CD14-positive monocyte (primary cell): ENCODE results near the gene HNRNPAB. TPM values are rescaled to one million over a fixed set of nuclear protein-coding genes. Genes with fewer than 3 reads are reported as not detected.
"Not testable (repeated sequence)": the region's sequence is repeated elsewhere in the genome, so short reads cannot be mapped to it uniquely, and the experiment has no call there.

ENCODE experiments used
- DNase-seq, 3 donors: peaks; one replicate each; pipeline ENCODE4 v3.0.0-alpha.2; 2011 to 2022
- H2AFZ ChIP-seq: 2 replicates; pipeline ENCODE4 v1.6.0; 2012; ENCODE audit warnings: mild to moderate bottlenecking, low read depth, low read length, inconsistent platforms; ENCODE audit not compliant: insufficient read depth, poor library complexity, severe bottlenecking
- H3K27ac ChIP-seq, 2 donors: 1 replicate in 1 of 2; 2 replicates in 1 of 2; pipeline ENCODE4 v1.5.1; 2012 to 2013; ENCODE audit warnings: low read length in 2 of 2, control low read depth in 1 of 2, inconsistent platforms in 1 of 2, low read depth in 1 of 2, mild to moderate bottlenecking in 1 of 2
- H3K27me3 ChIP-seq, 2 donors: one replicate each; pipeline versions ENCODE4 v1.6.0 to v1.6.1; 2011 to 2013; ENCODE audit warnings: low read length in 2 of 2; ENCODE audit not compliant: control insufficient read depth in 2 of 2, insufficient read depth in 2 of 2
- H3K36me3 ChIP-seq, 2 donors: replicated peaks in 1 of 2; 1 replicate in 1 of 2; 2 replicates in 1 of 2; pipeline versions ENCODE4 v1.5.1 to v1.6.1; 2012 to 2013; ENCODE audit warnings: low read length in 2 of 2, control low read depth in 1 of 2, inconsistent platforms in 1 of 2, mild to moderate bottlenecking in 1 of 2; ENCODE audit not compliant: insufficient read depth in 2 of 2, control insufficient read depth in 1 of 2
- H3K4me1 ChIP-seq, 2 donors: 1 replicate in 1 of 2; 2 replicates in 1 of 2; pipeline versions ENCODE4 v1.5.1 to v1.6.1; 2012 to 2013; ENCODE audit warnings: low read length in 2 of 2, control low read depth in 1 of 2, inconsistent platforms in 1 of 2, mild to moderate bottlenecking in 1 of 2, moderate library complexity in 1 of 2; ENCODE audit not compliant: insufficient read depth in 2 of 2, control insufficient read depth in 1 of 2
- H3K4me2 ChIP-seq: replicated peaks from 2 replicates; pipeline ENCODE3; 2012; ENCODE audit warnings: low read length, moderate library complexity, mild to moderate bottlenecking; ENCODE audit not compliant: poor library complexity, severe bottlenecking; ENCODE audit errors: extremely low read depth
- H3K4me3 ChIP-seq, 3 experiments: fragments of 200-600 bp in 1 of 3; sonication (generic) in 1 of 3; replicated peaks in 1 of 3; 1 replicate in 2 of 3; 2 replicates in 1 of 3; pipeline ENCODE4 v1.5.1; 2011 to 2013; ENCODE audit warnings: low read length in 3 of 3, mild to moderate bottlenecking in 3 of 3, control low read depth in 2 of 3, low read depth in 2 of 3, inconsistent platforms in 1 of 3, moderate library complexity in 1 of 3
- H3K79me2 ChIP-seq: 2 replicates; pipeline ENCODE4 v1.6.0; 2012; ENCODE audit warnings: mild to moderate bottlenecking, control low read depth, inconsistent platforms, low read length, moderate library complexity; ENCODE audit not compliant: insufficient read depth
- H3K9ac ChIP-seq: 2 replicates; pipeline ENCODE4 v1.6.0; 2017; ENCODE audit warnings: low read length, mild to moderate bottlenecking; ENCODE audit not compliant: insufficient read depth, poor library complexity, severe bottlenecking
- H3K9me3 ChIP-seq, 2 donors: replicated peaks in 1 of 2; 1 replicate in 1 of 2; 2 replicates in 1 of 2; pipeline versions ENCODE4 v1.5.1 to v1.6.1; 2012 to 2013; ENCODE audit warnings: low read length in 2 of 2, control low read depth in 1 of 2; ENCODE audit not compliant: control insufficient read depth in 1 of 2, insufficient read depth in 1 of 2
- H4K20me1 ChIP-seq: 2 replicates; pipeline ENCODE4 v1.6.0; 2012; ENCODE audit warnings: mild to moderate bottlenecking, low read length, control low read depth, moderate library complexity; ENCODE audit not compliant: insufficient read depth
- H3K27ac Mint-ChIP-seq, 7 donors: one replicate each; pipeline ENCODE4 v1.8.0; 2020; ENCODE audit warnings: mild to moderate bottlenecking in 7 of 7, mixed read lengths in 7 of 7, moderate library complexity in 6 of 7, inconsistent platforms in 2 of 7
- H3K27me3 Mint-ChIP-seq, 3 donors: one replicate each; pipeline ENCODE4 v1.8.0; 2021 to 2022; ENCODE audit warnings: low read depth in 3 of 3, mild to moderate bottlenecking in 3 of 3, mixed read lengths in 3 of 3, moderate library complexity in 3 of 3, inconsistent platforms in 1 of 3
- H3K36me3 Mint-ChIP-seq, 2 donors: one replicate each; pipeline ENCODE4 v1.8.0; 2020; ENCODE audit warnings: mixed read lengths in 2 of 2, inconsistent platforms in 1 of 2, mild to moderate bottlenecking in 1 of 2
- H3K4me1 Mint-ChIP-seq: one replicate; pipeline ENCODE4 v1.8.0; 2020; ENCODE audit warnings: mild to moderate bottlenecking, mixed read lengths
- H3K4me3 Mint-ChIP-seq, 2 donors: one replicate each; pipeline ENCODE4 v1.8.0; 2020; ENCODE audit warnings: mild to moderate bottlenecking in 2 of 2, mixed read lengths in 2 of 2, moderate library complexity in 1 of 2
- H3K9me3 Mint-ChIP-seq, 7 donors: one replicate each; pipeline ENCODE4 v1.8.0; 2020 to 2022; ENCODE audit warnings: mixed read lengths in 7 of 7, mild to moderate bottlenecking in 6 of 7, moderate library complexity in 6 of 7, inconsistent platforms in 2 of 7
- CTCF ChIP-seq: fragments of 200-600 bp; IDR thresholded peaks from one replicate; pipeline ENCODE4 v1.8.0; 2022; ENCODE audit warnings: antibody characterized with exemption, mild to moderate bottlenecking
- WGBS: methylation state at CpG from one replicate; pipeline ENCODE4 v1.1.5; 2013; ENCODE audit warnings: missing lambda C conversion rate; ENCODE audit not compliant: insufficient coverage; 5-methylcytosine and 5-hydroxymethylcytosine counted together
- intact Hi-C, 2 donors: fragments of 100-400 bp; cut with micrococcal nuclease; formaldehyde crosslinking; loops; one replicate each; pipeline versions ENCODE4 v1.15.0 to v1.15.1; 2023
- polyA plus RNA-seq, 3 donors: library from polyadenylated mRNA; depleted of rRNA in 1 of 3; unstranded in 2 of 3; stranded (reverse) in 1 of 3; fragments of 300-500 nt in 2 of 3; fragments of >200 nt in 1 of 3; fragmentation: Illumina TruSeq in 2 of 3; gene quantifications; 1 replicate in 2 of 3; 2 replicates in 1 of 3; pipeline ENCODE4 v1.2.3, GENCODE V29; 2012 to 2021

HNRNPAB gene
- polyA plus RNA-seq, 3 donors, result 44.8 to 59.4 (median 54.2) TPM

- 10% methylated on average over 6 of the region's 17 CpGs for WGBS
- Mint-ChIP-seq H3K36me3 (no peaks in the 10 kb centered on the region), H3K27me3 (peaks cover 0 to 2% (median 2%) of the 10 kb centered on the region in 3 donors), H3K4me1 (peaks cover 78% of the 10 kb centered on the region), H3K9me3 (peaks cover 0 to 4% (median 0%) of the 10 kb centered on the region in 7 donors), H3K27ac (peak overlapping the region; percentile 77 to 89 (median 78)), H3K4me3 (peak overlapping the region in 1 of 2 donors; percentile 67)
- intact Hi-C loops, result no loop called here
- peaks cover 79 to 91% of the 10 kb centered on the region in 2 donors for H3K4me1 ChIP-seq
- peak in 2 of 3 donors; percentile 34 to 47 for DNase-seq
- TF ChIP-seq CTCF, result no peak
- no peaks in the 10 kb centered on the region for H3K9me3 ChIP-seq
- H2AFZ ChIP-seq, result peak overlapping the region; percentile 71
- no peaks in the 10 kb centered on the region for H4K20me1 ChIP-seq
- H3K36me3 ChIP-seq, result no peaks in the 10 kb centered on the region
- peak overlapping the region; percentile 53 for H3K9ac ChIP-seq
- no peaks in the 10 kb centered on the region for H3K79me2 ChIP-seq
- H3K27ac ChIP-seq, result peak overlapping the region; percentile 66 to 86
- no peaks in the 10 kb centered on the region for H3K27me3 ChIP-seq
- H3K4me3 ChIP-seq, result peak overlapping the region in 1 of 3 experiments; percentile 49
- peak overlapping the region; percentile 26 for H3K4me2 ChIP-seq
These were observed 34.6 kb downstream of the HNRNPAB start for GRCh38 chr5:178238711-178239592.

- peak overlapping the region; percentile 66 to 86 for H3K27ac ChIP-seq
- H3K36me3 Mint-ChIP-seq, H3K9me3 Mint-ChIP-seq, H3K79me2 ChIP-seq, H3K36me3 ChIP-seq, H4K20me1 ChIP-seq, H3K27me3 ChIP-seq, intact Hi-C loops, H3K9me3 ChIP-seq, H3K27me3 Mint-ChIP-seq: not testable (repeated sequence)
- H3K4me1 ChIP-seq, result peaks cover 80 to 91% of the 10 kb centered on the region in 2 donors
- Mint-ChIP-seq H3K4me1 (peaks cover 74% of the 10 kb centered on the region), H3K27ac (peak overlapping the region; percentile 77 to 93 (median 89)), H3K4me3 (peak overlapping the region; percentile 59 to 64)
- peak; percentile 55 to 76 (median 58) for DNase-seq
- H3K4me3 ChIP-seq, result peak overlapping the region in 1 of 3 experiments; percentile 45
- H3K4me2 ChIP-seq, result peak overlapping the region; percentile 59
- H2AFZ ChIP-seq, result peak overlapping the region; percentile 79
- H3K9ac ChIP-seq, result peak overlapping the region; percentile 47
- WGBS, result 1% methylated on average over 12 of the region's 16 CpGs
These were observed 35.4 kb downstream of the HNRNPAB start for GRCh38 chr5:178239626-178240301.
